ENCODE results near the gene CLEC2A.
"Not testable (repeated sequence)": the region's sequence is repeated elsewhere in the genome, so short reads cannot be mapped to it uniquely, and the experiment has no call there.

CLEC2A gene

DNA sequence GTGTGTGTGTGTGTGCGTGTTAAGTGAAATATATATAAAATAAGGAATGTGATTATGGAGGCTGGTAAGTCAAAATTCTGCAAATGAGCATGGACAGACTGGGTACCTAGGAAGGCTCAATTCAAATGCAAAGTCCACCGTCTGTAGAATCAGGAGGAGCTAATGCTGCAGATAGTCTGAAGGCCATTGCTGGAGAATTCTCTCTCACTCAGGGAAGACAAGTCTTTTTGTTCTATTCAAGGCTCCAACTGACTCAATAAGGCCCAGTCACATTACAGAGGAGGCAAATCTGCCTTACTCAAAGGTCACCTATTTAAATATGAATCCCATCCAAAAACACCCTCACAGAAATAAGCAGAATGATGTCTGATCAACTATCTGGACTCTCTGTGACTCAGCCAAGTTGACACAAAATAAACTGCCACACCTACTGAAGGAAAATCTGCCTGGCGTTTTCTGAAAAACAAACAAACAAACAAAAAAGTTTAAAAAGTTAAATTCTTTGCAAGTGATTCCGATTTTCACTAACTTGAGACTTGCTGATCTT lies 51.6 kb downstream of the CLEC2A start:
- no peak for DNase-seq

DNA sequence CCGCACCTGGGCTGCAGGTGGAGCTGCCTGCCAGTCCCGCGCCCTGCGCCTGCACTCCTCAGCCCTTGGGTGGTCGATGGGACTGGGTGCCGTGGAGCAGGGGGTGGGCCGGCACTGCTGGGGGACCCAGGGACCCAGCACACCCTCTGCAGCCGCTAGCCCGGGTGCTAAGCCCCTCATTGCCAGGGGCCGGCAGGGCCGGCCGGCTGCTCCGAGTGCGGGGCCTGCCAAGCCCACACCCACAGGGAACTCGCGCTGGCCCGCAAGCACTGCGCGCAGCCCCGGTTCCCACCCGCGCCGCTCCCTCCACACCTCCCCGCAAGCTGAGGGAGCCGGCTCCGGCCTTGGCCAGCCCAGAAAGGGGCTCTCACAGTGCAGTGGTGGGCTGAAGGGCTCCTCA lies 56.0 kb downstream of the CLEC2A start:
- not testable (repeated sequence) for DNase-seq

DNA sequence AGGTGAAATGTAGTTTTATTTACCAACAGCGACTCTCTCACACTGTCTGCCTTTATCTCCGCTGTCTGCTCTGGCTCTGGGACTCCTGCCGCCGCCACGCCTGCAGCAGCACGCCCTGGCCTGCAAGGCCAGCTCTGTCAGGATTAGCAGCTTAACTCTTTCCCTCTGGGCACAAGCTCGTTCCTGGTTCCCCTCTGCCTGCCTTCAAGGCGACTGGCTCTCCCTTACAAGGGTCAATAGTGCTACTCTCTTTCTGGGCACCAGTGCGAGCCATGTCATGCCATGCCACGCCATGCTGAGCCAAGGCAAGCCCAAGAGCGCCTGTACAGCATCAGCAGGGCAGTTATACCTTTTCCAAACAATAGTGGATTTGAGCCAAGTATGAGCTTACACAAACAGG lies 59.4 kb downstream of the CLEC2A start:
- no peak for DNase-seq

DNA sequence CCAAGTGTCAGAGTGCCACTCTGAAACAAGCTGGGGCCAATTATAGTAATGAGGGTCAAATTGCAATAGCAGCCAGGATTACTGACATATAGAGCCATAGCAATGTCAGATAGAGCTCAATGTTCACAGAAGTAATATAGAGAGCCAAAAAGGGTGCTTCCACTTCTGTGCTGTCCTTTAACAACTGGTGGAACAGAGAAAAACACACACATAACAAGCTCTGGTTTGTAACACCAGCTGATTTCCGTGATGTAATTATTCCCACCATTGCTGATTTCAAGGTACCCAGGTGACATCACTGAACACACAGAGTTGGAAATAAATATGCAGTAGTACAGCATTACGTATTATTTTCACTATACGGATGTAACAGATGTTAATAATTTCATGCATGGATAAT lies 60.0 kb downstream of the CLEC2A start:
- DNase-seq = no peak

DNA sequence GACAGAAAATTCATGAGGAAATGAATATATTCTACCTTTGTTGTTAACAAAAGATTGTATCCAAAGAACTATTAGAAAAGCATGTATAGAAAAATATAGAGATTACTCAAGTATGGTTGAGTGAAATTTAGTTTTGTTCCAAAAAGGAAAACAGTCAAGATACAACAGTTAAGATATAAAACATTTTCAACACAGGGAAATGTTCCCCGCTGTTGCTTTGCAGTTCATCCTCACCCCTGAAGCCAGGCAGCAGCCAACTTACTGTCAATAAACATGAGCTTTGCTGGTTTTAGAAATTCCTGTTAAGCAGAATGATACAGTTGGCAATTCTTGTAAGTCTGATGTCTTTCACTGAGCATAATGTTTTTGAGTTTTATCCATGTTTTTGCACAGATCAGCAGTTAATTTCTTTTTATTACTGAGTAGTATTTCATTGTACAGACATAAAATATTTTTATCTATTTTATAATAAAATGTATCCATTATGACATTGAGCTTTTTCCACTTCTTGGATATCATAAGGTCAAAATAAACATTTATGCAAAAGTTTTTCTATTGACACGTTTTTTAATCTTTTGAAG lies 61.8 kb downstream of the CLEC2A start:
- DNase-seq = no peak

DNA sequence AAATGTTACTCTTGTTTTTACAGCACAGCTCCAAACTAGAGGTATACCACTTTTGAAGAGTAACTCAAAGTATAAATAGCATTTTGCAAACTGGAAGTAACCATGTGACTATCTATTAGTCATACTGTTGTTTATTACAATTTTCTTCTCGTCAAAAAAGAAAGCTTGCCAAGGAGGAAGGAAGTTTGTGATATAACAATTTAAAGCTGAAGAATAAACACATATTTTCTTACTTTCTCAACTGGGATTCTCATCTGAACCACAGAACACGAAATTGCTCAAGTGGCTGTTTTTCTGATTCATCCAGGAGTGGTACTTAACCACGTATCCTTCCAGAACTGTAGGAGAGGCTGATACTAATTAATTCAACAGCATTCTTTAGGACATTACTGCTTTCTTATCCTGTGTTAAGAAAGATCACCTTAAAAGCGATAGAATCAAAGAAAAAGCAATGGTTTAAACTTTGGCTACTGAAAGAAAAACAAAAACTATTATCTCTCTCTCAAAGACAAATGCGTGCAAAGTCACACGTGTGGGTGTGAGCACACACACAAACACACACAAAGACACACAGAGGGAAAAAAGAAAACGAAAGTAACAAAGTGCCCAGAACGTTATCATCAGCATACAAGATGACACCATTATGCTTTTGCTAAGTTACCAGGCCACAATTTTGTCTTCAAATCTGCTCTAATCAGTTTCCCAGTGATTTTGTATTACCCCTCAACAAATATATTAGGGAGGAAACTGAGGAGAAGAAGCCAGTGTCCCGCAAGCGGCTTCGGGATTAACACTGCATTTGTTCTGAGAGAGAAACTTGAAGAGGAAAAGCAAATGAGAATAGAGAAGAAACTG lies 62.6 kb downstream of the CLEC2A start, which contains the start of gene CLEC2B:
Gene CLEC2B (minus strand): TSS at position 48 of the 855 bp plus-strand sequence.
- DNase-seq = no peak

DNA sequence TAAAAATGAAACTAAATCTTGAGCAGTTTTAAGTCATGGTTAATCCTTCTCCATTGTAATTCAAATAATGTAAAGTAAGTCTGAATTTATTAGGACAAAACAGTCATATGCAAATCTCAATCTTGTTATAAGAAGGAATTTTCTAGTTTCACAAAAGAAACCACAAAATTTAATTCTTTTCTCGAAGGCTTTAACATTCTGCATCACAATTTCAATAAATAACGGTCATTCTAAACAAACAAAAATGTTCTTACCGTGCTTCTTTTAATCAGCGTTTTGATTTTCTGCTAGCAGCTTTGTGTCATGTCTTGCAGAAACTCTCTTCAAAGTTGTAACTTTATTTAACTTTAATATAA lies 63.2 kb downstream of the CLEC2A start:
- DNase-seq = no peak

DNA sequence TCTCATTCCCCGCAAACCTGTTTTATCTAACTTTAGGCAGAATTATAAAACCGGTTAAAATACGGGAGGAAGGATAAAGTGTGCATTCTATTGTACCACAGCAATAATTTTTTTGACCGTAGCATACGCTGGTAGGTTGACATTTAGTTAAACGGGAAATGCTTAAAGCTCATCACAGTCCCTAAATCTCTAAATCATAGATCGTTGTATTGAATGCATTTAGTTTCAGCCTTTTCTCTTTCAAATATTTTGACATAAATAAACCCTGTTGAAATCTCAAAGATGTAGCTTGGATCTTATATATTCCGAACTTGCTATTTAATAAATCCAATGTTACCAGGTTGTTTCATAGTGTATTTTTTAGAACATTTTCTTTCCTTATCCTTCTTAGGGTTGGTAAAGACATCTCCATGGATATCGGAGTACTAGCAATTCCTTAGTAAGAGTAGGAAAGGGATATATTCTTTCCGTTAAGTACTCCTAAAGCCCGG lies 63.8 kb downstream of the CLEC2A start:
- no peak for DNase-seq

DNA sequence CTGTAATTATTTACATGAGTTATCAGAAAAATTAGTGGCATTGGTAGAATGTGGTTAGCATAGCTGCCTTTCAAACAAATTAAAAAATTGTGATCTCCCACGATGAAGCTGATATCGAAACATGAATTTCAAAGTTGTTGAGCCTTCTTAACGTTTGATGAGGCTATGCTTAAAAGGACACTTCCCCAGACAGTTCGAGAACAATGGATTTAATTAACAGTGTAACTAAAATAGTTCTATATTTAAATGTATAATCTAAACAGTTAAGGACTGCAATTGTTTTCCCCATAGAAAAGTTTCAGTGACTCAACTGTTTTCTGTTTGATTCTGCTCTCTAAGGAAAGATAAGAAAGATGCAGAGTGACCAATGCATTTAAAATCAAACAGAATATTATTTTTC lies 64.6 kb downstream of the CLEC2A start:
- DNase-seq = no peak

DNA sequence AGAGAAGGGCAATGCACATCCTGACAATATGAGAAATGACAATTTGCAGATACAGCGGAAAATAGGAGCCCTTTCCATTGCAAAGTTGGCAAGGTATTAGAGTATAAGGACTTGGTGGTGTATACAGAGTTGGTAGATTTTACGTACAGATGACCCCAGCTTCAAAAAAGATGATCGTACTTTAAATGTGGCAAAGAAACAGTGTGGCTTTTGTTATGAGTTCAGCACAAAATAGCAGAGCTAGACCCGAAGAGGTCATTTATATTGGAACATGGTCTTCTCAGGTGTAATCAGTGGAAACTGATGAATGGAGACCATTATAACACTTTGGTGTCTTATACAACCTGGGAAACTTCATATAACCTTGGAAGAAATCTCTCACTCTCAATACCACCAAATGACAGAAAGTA lies 65.3 kb downstream of the CLEC2A start:
- DNase-seq = no peak

DNA sequence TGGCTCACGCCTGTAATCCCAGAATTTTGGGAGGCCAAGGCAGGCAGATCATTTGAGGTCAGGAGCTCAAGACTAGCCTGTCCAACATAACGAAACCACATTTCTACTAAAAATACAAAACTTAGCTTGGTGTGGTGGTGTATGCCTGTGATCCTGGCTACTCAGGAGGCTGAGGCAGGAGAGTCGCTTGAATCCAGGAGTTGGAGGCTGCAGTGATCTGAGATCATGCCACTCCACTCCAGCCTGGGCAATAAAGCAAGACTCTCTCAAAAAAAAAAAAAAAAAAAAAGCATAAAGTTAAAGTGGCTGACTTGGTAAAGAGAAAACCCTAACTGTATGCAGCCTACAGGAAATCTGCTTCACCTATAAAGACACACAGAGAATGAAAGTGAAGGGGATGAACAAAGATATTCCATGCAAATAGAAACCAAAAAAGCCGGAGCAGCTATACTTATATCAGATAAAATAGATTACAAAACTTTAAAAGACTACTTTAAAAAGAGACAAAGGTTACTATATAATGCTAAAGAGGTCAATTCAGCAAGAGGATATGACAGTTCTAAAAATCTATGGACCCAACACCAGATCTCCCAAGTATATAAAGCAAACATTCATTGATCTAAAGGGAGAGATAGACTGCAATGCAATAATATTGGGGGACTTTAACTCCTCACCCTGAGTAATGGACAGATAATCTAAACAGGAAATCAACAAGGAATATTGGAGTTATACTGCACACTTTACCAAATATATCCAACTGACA lies 67.1 kb downstream of the CLEC2A start:
- no peak for DNase-seq

All from activated CD4-positive, alpha-beta T cell treated with anti-CD3 and anti-CD28 coated beads for 48 hours (primary cell).